ENCODE results near the gene TMEM272. TPM values are rescaled to one million over a fixed set of nuclear protein-coding genes. Genes with fewer than 3 reads are reported as not detected.

The TMEM272 gene
- polyA plus RNA-seq, 1 of the 3 experiments (the other 2 are of a cell fraction): not detected

DNA sequence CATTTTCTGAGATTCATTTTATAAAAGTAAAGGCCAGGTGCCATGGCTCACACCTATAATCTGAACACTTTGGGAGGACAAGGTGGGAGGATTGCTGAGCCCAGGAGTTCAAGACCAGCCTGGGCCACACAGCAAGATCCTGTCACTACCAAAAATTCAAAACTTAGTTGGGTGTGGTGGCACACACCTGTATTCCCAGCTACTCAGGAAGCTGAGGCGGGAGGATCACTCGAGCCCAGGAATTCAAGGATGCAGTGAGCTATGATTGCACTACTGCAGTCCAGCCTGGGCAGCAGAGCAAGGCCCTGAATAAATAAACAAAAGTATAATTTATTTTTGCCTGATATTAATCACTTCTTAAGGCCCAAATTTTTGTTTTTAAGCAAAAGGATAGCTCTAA lies 81.5 kb downstream of the TMEM272 start (continued):
- TF ChIP-seq ZBTB33 (IDR thresholded peaks at IDR 0.05; ENCODE audit: borderline replicate concordance, low read depth) (no peak), EZH2phosphoT487 (IDR thresholded peaks at IDR 0.05; ENCODE audit: borderline replicate concordance, low read depth) (no peak), GABPA (IDR thresholded peaks at IDR 0.05; ENCODE audit: low read depth) (no peak), FOSL2 (IDR thresholded peaks at IDR 0.05; ENCODE audit: borderline replicate concordance, low read depth) (no peak), TEAD4 (IDR thresholded peaks at IDR 0.05; ENCODE audit: borderline replicate concordance, insufficient read depth) (no peak), FOXJ3 (CRISPR knock-in tag; IDR thresholded peaks at IDR 0.05) (no peak), FOXM1 (IDR thresholded peaks at IDR 0.05; ENCODE audit: low read depth) (no peak), EP300 (IDR thresholded peaks at IDR 0.05; ENCODE audit: borderline replicate concordance in 1 of 2, low read depth in 1 of 2, low read length in 1 of 2) (no peak)

Other genes starting within 250 kb of the TMEM272 start
- gene DHRS12, start 41.0 kb downstream of the TMEM272 start, polyA plus RNA-seq (2012; rRNA removed): 8.2 and 9.6 TPM in 2 replicates
- not detected in 2 replicates for gene CCDC70, start 16.8 kb upstream of the TMEM272 start, polyA plus RNA-seq (2012; rRNA removed)
- gene ATP7B, start 166.3 kb upstream of the TMEM272 start, polyA plus RNA-seq (2012; rRNA removed): 4.4 and 5.1 TPM in 2 replicates
- gene ALG11, start 167.2 kb upstream of the TMEM272 start, polyA plus RNA-seq (2012; rRNA removed): 5.0 and 8.6 TPM in 2 replicates
- gene UTP14C, start 179.5 kb upstream of the TMEM272 start, polyA plus RNA-seq (2012; rRNA removed): 5.1 and 7.0 TPM in 2 replicates

All from SK-N-SH (cell line).